Gastrocnemius medialis (tissue), 4 donors: ENCODE measurements around the gene AKIP1.

Experiments
- POLR2A ChIP-seq, 2 donors: fragments of 450-650 bp; IDR thresholded peaks; one replicate each; pipeline ENCODE4 v1.6.1; 2017; ENCODE audit warnings: antibody characterized with exemption in 2 of 2, mild to moderate bottlenecking in 2 of 2, moderate library complexity in 2 of 2
- TF ChIP-seq, protein P1 (sequence below), 5 experiments: fragments of 450-650 bp in 3 of 5; fragments of 200-600 bp in 2 of 5; sonication (generic) in 2 of 5; IDR thresholded peaks in 4 of 5; conservative IDR thresholded peaks in 1 of 5; 1 replicate in 4 of 5; 2 replicates in 1 of 5; pipeline ENCODE4 v1.5.1; 2016 to 2019; ENCODE audit warnings: antibody characterized with exemption in 5 of 5, mild to moderate bottlenecking in 3 of 5, moderate library complexity in 3 of 5

DNA sequence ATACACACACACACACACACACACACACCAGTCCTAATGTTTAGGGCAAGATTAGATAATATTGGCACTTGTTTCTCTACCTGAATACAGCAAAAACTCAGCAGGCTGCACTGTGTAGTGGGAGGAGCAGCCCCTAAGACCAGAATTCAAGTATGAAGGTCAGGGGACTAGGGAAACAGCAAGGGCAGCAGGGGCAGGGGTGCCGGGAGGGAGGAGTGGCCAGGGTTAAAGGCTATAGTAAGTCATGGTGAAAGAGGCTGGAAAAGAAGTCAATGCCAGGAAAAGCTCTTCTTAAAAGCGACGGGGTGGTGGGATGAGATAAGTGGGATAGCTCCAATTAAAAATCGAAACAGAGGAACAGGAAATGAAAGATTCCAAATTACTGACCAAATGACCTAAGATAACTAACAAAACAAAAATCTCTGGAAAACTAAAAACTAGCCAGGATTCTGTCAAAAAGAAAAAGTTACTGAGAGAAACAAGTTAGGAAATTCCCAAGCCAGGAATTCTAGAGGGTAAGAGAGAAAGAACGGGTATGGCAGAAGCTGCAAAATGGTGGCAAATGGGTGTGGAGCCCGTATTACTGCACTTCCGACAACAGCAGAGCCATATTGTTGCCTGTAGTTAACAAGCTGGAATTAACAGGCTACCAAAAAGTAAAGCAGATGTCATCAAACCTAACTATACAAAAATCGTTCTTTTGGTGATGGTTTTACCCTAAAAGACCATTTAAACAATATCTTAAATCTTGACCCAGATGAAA, 30.5 kb downstream of the AKIP1 start:
- TF ChIP-seq, protein P1, sequence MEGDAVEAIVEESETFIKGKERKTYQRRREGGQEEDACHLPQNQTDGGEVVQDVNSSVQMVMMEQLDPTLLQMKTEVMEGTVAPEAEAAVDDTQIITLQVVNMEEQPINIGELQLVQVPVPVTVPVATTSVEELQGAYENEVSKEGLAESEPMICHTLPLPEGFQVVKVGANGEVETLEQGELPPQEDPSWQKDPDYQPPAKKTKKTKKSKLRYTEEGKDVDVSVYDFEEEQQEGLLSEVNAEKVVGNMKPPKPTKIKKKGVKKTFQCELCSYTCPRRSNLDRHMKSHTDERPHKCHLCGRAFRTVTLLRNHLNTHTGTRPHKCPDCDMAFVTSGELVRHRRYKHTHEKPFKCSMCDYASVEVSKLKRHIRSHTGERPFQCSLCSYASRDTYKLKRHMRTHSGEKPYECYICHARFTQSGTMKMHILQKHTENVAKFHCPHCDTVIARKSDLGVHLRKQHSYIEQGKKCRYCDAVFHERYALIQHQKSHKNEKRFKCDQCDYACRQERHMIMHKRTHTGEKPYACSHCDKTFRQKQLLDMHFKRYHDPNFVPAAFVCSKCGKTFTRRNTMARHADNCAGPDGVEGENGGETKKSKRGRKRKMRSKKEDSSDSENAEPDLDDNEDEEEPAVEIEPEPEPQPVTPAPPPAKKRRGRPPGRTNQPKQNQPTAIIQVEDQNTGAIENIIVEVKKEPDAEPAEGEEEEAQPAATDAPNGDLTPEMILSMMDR (IDR thresholded peaks at IDR 0.05 in 4 of 5, conservative IDR thresholded peaks at IDR 0.05 in 1 of 5): no peak
- no peak for TF ChIP-seq POLR2A (IDR thresholded peaks at IDR 0.05)
